Hematopoietic multipotent progenitor cell treated with erythropoietin and hydrocortisone succinate and interleukin-3 and kit ligand, for 15 days (in vitro differentiated cells): ENCODE results near the gene ADORA1.

Source experiments
- DNase-seq: peaks from one replicate; pipeline ENCODE4 v3.0.0-alpha.2; 2015; ENCODE audit warnings: low spot score

Gene ADORA1

DNA sequence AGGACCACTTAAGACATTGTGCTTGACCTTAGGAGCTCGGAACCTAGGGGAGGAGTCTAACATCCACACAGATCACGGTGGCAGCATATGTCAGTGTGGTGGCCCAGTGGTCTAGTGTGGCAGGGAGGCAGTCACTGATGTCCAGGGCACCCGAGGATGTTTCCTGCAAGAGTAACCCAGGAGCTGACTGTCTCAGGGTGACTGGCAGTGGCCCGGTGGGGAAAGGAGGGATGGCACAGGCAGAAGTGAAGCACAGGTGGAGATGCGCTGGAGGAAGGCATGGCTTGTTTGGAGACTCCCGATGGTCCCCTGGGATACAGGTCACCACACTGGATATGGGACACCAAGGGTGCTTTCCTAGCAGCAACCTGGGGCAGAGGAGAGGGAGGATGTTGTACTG is 85.6 kb downstream of the ADORA1 start:
- no peak for DNase-seq

DNA sequence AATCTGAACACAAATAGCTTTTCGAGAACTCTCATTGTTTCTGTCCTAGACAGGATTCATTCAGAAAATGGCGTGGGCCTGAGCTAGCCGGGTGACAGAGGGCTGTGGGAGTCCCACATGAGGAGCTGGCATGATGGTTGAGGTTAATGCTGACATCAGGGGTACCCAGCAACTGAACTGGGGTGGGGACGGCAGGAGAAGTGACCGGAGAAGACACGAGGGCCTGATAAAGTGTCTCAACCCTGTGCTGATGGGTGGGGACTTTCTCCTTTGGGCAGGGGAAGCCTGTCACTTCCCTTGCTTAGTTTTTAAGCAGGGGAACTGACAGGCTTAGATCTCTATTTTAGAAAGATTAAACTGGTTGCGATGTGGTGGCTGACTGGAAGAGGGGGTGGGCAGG is 87.3 kb downstream of the ADORA1 start:
- no peak for DNase-seq

DNA sequence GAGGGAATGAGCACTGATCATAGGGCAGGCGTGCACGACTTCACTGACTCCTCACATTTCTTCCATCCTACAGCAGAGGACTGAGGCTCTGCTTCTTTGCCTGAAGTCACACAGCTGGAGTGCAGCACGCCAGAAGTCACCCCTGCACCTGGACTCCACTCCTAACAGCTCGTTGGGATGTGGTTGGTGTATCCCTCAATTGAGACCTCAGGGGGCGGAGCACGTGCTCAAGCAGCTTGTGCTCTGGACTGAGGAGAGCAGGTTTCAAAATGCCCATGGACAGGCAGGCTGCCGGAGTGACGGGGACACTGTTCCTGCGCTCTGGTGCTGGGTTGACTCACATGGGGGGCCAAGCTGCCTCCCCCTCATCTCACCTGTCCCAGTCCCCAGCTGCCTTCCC is 88.0 kb downstream of the ADORA1 start:
- no peak for DNase-seq

DNA sequence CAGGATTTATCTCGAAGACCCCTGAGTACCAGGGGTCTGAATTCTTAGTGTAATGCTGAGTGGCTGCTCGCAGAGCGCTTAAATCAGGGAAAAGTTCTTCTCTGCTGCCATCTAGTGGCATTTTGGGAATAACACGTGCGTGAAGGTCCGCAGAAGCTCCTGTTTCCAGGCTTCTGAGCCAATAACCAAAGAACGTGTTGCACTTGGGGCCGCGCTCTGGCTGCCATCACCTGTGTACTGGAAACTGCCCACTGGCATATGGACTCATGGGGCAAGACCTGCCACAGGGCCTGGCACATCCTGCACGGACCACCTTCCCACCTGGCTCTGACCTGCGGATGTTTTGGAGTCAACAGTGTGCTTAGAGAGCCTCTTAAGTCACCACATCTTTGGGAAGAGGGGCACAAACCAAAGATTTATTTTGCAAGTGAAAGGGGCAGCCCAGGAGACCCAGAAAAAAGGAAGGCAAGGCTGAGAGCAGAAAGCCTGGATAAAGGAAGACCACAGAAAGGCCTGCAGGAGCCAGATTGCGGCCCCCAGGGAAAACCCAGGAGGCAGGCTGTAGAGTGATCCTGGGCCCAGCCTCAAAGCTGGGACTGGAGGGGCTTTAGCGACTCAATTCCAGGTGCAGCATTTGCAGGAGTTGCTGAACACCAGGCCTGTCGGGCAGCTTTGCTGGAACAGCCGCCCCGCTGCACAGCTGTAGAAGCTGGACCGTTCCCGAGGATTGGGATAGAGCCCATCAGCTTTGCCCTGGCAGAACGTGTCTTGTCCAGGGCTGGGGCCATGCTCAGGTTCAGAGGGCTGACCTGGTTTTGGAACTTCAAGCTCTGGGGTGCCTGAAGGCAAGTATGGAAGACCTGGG is 89.0 kb downstream of the ADORA1 start:
- peak; percentile 72 for DNase-seq
